Activated CD8-positive, alpha-beta memory T cell treated with anti-CD3 and anti-CD28 coated beads, Interleukin-2, amount 10 ng/mL, durations not matched to agents 7 days and 5 days (primary cell): Measurements from ENCODE around the gene CA12. TPM values are rescaled to one million over a fixed set of nuclear protein-coding genes. Genes with fewer than 3 reads are reported as not detected.
"Not testable (repeated sequence)": the region's sequence is repeated elsewhere in the genome, so short reads cannot be mapped to it uniquely, and the experiment has no call there.

Experiments
- ATAC-seq: fragments of 150-1000 bp; cut with Tn5 transposase; one replicate; pipeline ENCODE4 v1.10.0; 2021; ENCODE audit warnings: moderate library complexity
- CTCF ChIA-PET: fragments of 350-600 bp; sonication (Branson Sonifier 250); formaldehyde crosslinking; loops from one replicate; lab custom pipeline; 2021; ENCODE audit warnings: antibody characterized with exemption; lab: Charles Lee
- DNase-seq: peaks from one replicate; pipeline ENCODE4 v3.0.0-alpha.2; 2020
- H3K27ac Mint-ChIP-seq: one replicate; pipeline ENCODE4 v1.8.0; 2021; ENCODE audit warnings: mild to moderate bottlenecking, mixed read lengths
- H3K27me3 Mint-ChIP-seq: one replicate; pipeline ENCODE4 v1.8.0; 2021; ENCODE audit warnings: mixed read lengths
- H3K36me3 Mint-ChIP-seq: one replicate; pipeline ENCODE4 v1.8.0; 2021; ENCODE audit warnings: mild to moderate bottlenecking, mixed read lengths
- H3K4me1 Mint-ChIP-seq: one replicate; pipeline ENCODE4 v1.8.0; 2021; ENCODE audit warnings: mixed read lengths
- H3K4me3 Mint-ChIP-seq: one replicate; pipeline ENCODE4 v1.8.0; 2021; ENCODE audit warnings: mild to moderate bottlenecking, moderate library complexity, mixed read lengths
- H3K9me3 Mint-ChIP-seq: one replicate; pipeline ENCODE4 v1.8.0; 2022; ENCODE audit warnings: low read depth, mixed read lengths
- total RNA-seq, 2 experiments: library from RNA; stranded (reverse); gene quantifications; one replicate each; pipeline ENCODE4 v1.2.3, GENCODE V29; 2021

The CA12 gene
- total RNA-seq, 2 experiments from 2014 or later = 0.12 TPM; not detected in 1

GRCh38 chr15:63354821-63355650, 26.6 kb downstream of the CA12 start:
- no peak for ATAC-seq

GRCh38 chr15:63353887-63354286, 27.8 kb downstream of the CA12 start:
- H3K27me3 Mint-ChIP-seq = peaks cover 6% of the 10 kb centered on the region
- H3K9me3 Mint-ChIP-seq = no peaks in the 10 kb centered on the region
- CTCF ChIA-PET = no interaction called here
- no peak for DNase-seq
- no peak for ATAC-seq
- no peaks in the 10 kb centered on the region for H3K36me3 Mint-ChIP-seq
- H3K4me3 Mint-ChIP-seq = no peak overlapping the region
- H3K27ac Mint-ChIP-seq = no peak overlapping the region
- H3K4me1 Mint-ChIP-seq = no peaks in the 10 kb centered on the region

More at GRCh38 chr15:63354821-63355650, 26.6 kb downstream of the CA12 start:
- Mint-ChIP-seq H3K4me1 (no peaks in the 10 kb centered on the region), H3K27me3 (peaks cover 15% of the 10 kb centered on the region), H3K9me3 (no peaks in the 10 kb centered on the region), H3K4me3 (no peak overlapping the region), H3K36me3 (no peaks in the 10 kb centered on the region), H3K27ac (no peak overlapping the region)
- DNase-seq = no peak
- CTCF ChIA-PET = no interaction called here

- ATAC-seq (no peak), DNase-seq (no peak)
- Mint-ChIP-seq H3K36me3 (no peaks in the 10 kb centered on the region), H3K4me3 (no peak overlapping the region), H3K4me1 (no peaks in the 10 kb centered on the region), H3K27ac (no peak overlapping the region), H3K9me3 (no peaks in the 10 kb centered on the region), H3K27me3 (peaks cover 3% of the 10 kb centered on the region)
- CTCF ChIA-PET = no interaction called here
Observed at GRCh38 chr15:63353261-63353660, 28.4 kb downstream of the CA12 start.

- no peaks in the 10 kb centered on the region for H3K4me1 Mint-ChIP-seq
- ATAC-seq = no peak
- no peak overlapping the region for H3K4me3 Mint-ChIP-seq
- no peak overlapping the region for H3K27ac Mint-ChIP-seq
- H3K9me3 Mint-ChIP-seq = no peaks in the 10 kb centered on the region
- no peak for DNase-seq
- H3K36me3 Mint-ChIP-seq = no peaks in the 10 kb centered on the region
- CTCF ChIA-PET = no interaction called here
- no peaks in the 10 kb centered on the region for H3K27me3 Mint-ChIP-seq
Observed at GRCh38 chr15:63352808-63353207, 28.8 kb downstream of the CA12 start.

GRCh38 chr15:63351170-63351569, 30.5 kb downstream of the CA12 start:
- Mint-ChIP-seq H3K9me3 (no peaks in the 10 kb centered on the region), H3K4me1 (no peaks in the 10 kb centered on the region), H3K27ac (no peak overlapping the region), H3K36me3 (no peaks in the 10 kb centered on the region), H3K27me3 (no peaks in the 10 kb centered on the region), H3K4me3 (no peak overlapping the region)
- DNase-seq = no peak
- CTCF ChIA-PET = no interaction called here
- ATAC-seq = no peak

GRCh38 chr15:63350178-63350621, 31.4 kb downstream of the CA12 start:
- no peaks in the 10 kb centered on the region for H3K9me3 Mint-ChIP-seq
- no peak overlapping the region for H3K4me3 Mint-ChIP-seq
- no peaks in the 10 kb centered on the region for H3K27me3 Mint-ChIP-seq
- H3K4me1 Mint-ChIP-seq = no peaks in the 10 kb centered on the region
- CTCF ChIA-PET = no interaction called here
- DNase-seq (no peak), ATAC-seq (no peak)
- no peaks in the 10 kb centered on the region for H3K36me3 Mint-ChIP-seq
- H3K27ac Mint-ChIP-seq = no peak overlapping the region

GRCh38 chr15:63349621-63350020, 32.0 kb downstream of the CA12 start:
- Mint-ChIP-seq H3K4me3 (no peak overlapping the region), H3K4me1 (peaks cover 2% of the 10 kb centered on the region), H3K27ac (no peak overlapping the region), H3K36me3 (no peaks in the 10 kb centered on the region), H3K9me3 (no peaks in the 10 kb centered on the region), H3K27me3 (no peaks in the 10 kb centered on the region)
- ATAC-seq = no peak
- CTCF ChIA-PET = no interaction called here
- DNase-seq = no peak

GRCh38 chr15:63349156-63349555, 32.5 kb downstream of the CA12 start:
- CTCF ChIA-PET = no interaction called here
- no peak for ATAC-seq
- H3K27ac Mint-ChIP-seq = no peak overlapping the region
- no peaks in the 10 kb centered on the region for H3K9me3 Mint-ChIP-seq
- DNase-seq = no peak
- peaks cover 2% of the 10 kb centered on the region for H3K27me3 Mint-ChIP-seq
- peaks cover 2% of the 10 kb centered on the region for H3K4me1 Mint-ChIP-seq
- H3K4me3 Mint-ChIP-seq = no peak overlapping the region
- H3K36me3 Mint-ChIP-seq = no peaks in the 10 kb centered on the region

- CTCF ChIA-PET = no interaction called here
- ATAC-seq (no peak), DNase-seq (no peak)
- H3K9me3 Mint-ChIP-seq = no peaks in the 10 kb centered on the region
- no peak overlapping the region for H3K27ac Mint-ChIP-seq
- H3K36me3 Mint-ChIP-seq = no peaks in the 10 kb centered on the region
- peaks cover 2% of the 10 kb centered on the region for H3K4me1 Mint-ChIP-seq
- H3K27me3 Mint-ChIP-seq = peaks cover 9% of the 10 kb centered on the region
- H3K4me3 Mint-ChIP-seq = no peak overlapping the region
Observed at GRCh38 chr15:63348392-63348791, 33.3 kb downstream of the CA12 start.

GRCh38 chr15:63347074-63347857, 34.4 kb downstream of the CA12 start:
- Mint-ChIP-seq H3K4me1 (peaks cover 2% of the 10 kb centered on the region), H3K4me3 (no peak overlapping the region), H3K27ac (no peak overlapping the region), H3K27me3 (peaks cover 11% of the 10 kb centered on the region), H3K9me3 (no peaks in the 10 kb centered on the region), H3K36me3 (no peaks in the 10 kb centered on the region)
- ATAC-seq (no peak), DNase-seq (no peak)
- CTCF ChIA-PET = no interaction called here

- no peak for ATAC-seq
- Mint-ChIP-seq H3K4me1 (peaks cover 2% of the 10 kb centered on the region), H3K4me3 (no peak overlapping the region), H3K9me3 (no peaks in the 10 kb centered on the region), H3K27me3 (peaks cover 13% of the 10 kb centered on the region), H3K36me3 (no peaks in the 10 kb centered on the region), H3K27ac (no peak overlapping the region)
- CTCF ChIA-PET = no interaction called here
- DNase-seq = no peak
Observed at GRCh38 chr15:63345391-63345752, 36.3 kb downstream of the CA12 start.

- no peak overlapping the region for H3K4me3 Mint-ChIP-seq
- ATAC-seq (no peak), DNase-seq (no peak)
- H3K4me1 Mint-ChIP-seq = peaks cover 2% of the 10 kb centered on the region
- H3K27me3 Mint-ChIP-seq = peaks cover 13% of the 10 kb centered on the region
- CTCF ChIA-PET = no interaction called here
- no peak overlapping the region for H3K27ac Mint-ChIP-seq
- no peaks in the 10 kb centered on the region for H3K36me3 Mint-ChIP-seq
- no peaks in the 10 kb centered on the region for H3K9me3 Mint-ChIP-seq
Observed at GRCh38 chr15:63344731-63345390, 36.8 kb downstream of the CA12 start.

- not testable (repeated sequence) for H3K4me1 Mint-ChIP-seq, H3K36me3 Mint-ChIP-seq, H3K4me3 Mint-ChIP-seq, H3K9me3 Mint-ChIP-seq, ATAC-seq, H3K27ac Mint-ChIP-seq, DNase-seq
- CTCF ChIA-PET = interaction anchor here (1.0 kb wide), 1 partner anchor 20 kb away, joined by 3 read pairs; no protein-coding TSS in a partner anchor
- H3K27me3 Mint-ChIP-seq = peaks cover 13% of the 10 kb centered on the region
Observed at GRCh38 chr15:63342996-63343562, 38.6 kb downstream of the CA12 start.
